Nephron (organoid): ENCODE data around the gene DDX23.

Source experiments
- H3K27ac Mint-ChIP-seq, 3 experiments: 2 replicates each; pipeline ENCODE4 v1.8.0; 2020; ENCODE audit warnings: mixed read lengths in 3 of 3, mild to moderate bottlenecking in 2 of 3, moderate library complexity in 1 of 3
- H3K27me3 Mint-ChIP-seq: 2 replicates; pipeline ENCODE4 v1.8.0; 2021; ENCODE audit warnings: low read depth, mild to moderate bottlenecking, moderate library complexity, mixed read lengths
- H3K36me3 Mint-ChIP-seq: 2 replicates; pipeline ENCODE4 v1.8.0; 2020; ENCODE audit warnings: low read depth, mixed read lengths
- H3K4me1 Mint-ChIP-seq: 2 replicates; pipeline ENCODE4 v1.8.0; 2020; ENCODE audit warnings: mixed read lengths
- H3K4me3 Mint-ChIP-seq, 3 experiments: 2 replicates each; pipeline ENCODE4 v1.8.0; 2020; ENCODE audit warnings: mild to moderate bottlenecking in 3 of 3, mixed read lengths in 3 of 3, moderate library complexity in 2 of 3
- H3K9me3 Mint-ChIP-seq: 2 replicates; pipeline ENCODE4 v1.8.0; 2020; ENCODE audit warnings: mixed read lengths
- CTCF ChIP-seq, 3 experiments: fragments of 200-600 bp; sonication (generic); IDR thresholded peaks; one replicate each; pipeline ENCODE4 v1.5.0; 2021; ENCODE audit warnings: antibody characterized with exemption in 3 of 3; ENCODE audit not compliant: unreplicated experiment in 3 of 3

The DDX23 gene

DNA sequence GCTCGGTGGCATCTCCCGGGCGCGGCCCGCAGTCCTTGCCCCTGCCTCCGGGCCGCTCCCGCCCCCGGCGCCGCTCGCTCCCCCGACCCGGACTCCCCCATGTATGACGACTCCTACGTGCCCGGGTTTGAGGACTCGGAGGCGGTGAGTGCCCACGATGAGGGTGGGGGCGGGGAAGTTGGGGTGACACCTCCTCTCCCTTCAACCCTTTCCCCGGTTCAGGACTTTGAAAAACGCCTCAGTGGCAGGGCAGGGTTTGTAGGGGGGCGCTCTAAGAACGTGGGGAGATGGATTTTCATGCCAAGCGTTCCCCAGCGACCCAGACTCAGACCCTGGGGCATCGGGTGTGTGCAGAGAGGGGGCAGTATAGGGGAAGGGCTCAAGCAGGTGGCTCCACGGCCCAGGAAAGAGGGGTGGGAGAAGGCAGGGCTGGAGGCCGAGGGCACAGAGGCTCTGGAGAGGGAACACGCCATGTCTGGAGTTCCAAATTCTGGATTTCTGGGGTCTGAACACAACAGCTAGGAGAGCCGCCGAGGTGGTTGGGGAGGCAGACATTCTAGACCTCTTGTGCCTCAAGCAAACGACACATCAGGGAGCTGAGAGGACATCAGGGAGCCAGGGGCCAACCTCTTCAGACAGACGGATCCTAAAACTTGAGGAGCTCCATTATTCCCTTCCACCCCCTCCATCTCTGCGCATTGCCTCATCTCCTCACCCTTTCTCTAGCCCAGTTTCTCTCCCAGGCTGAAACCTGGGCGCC is 33.0 kb downstream of the DDX23 start:
- peak overlapping the region; percentile 87 to 91 (median 91) for H3K4me3 Mint-ChIP-seq

GRCh38 chr12:48817873-48818830 is 33.8 kb downstream of the DDX23 start, which contains the start of gene CACNB3:
Gene CACNB3, plus strand, starts transcription at chr12:48818496. Its CDS starts 434 bp downstream, at chr12:48818930.
- Mint-ChIP-seq H3K27me3 (peaks cover 6% of the 10 kb centered on the region), H3K4me1 (peaks cover 60% of the 10 kb centered on the region), H3K4me3 (peak within 1 kb of the TSS; percentile 91), H3K9me3 (no peaks in the 10 kb centered on the region), H3K27ac (peak within 1 kb of the TSS; percentile 78 to 85 (median 85)), H3K36me3 (peaks cover 4% of the 10 kb centered on the region)
- no peak for TF ChIP-seq CTCF (IDR thresholded peaks at IDR 0.05; ENCODE audit: unreplicated experiment in 3 of 3)

More for the DNA sequence above, 33.0 kb downstream of the DDX23 start:
- Mint-ChIP-seq H3K36me3 (peaks cover 4% of the 10 kb centered on the region), H3K27ac (peak overlapping the region; percentile 61 to 78 (median 77)), H3K9me3 (no peaks in the 10 kb centered on the region), H3K4me1 (peaks cover 53% of the 10 kb centered on the region), H3K27me3 (peaks cover 3% of the 10 kb centered on the region)
- TF ChIP-seq CTCF (IDR thresholded peaks at IDR 0.05; ENCODE audit: unreplicated experiment in 3 of 3), result no peak

- Mint-ChIP-seq H3K27me3 (peaks cover 6% of the 10 kb centered on the region), H3K9me3 (no peaks in the 10 kb centered on the region), H3K4me1 (peaks cover 63% of the 10 kb centered on the region), H3K36me3 (peaks cover 4% of the 10 kb centered on the region), H3K27ac (peak overlapping the region; percentile 66 to 97 (median 85)), H3K4me3 (peak overlapping the region; percentile 90 to 91 (median 91))
- TF ChIP-seq CTCF (IDR thresholded peaks at IDR 0.05; ENCODE audit: unreplicated experiment in 3 of 3), result no peak
Observed at GRCh38 chr12:48816143-48816854, 35.7 kb downstream of the DDX23 start.

DNA sequence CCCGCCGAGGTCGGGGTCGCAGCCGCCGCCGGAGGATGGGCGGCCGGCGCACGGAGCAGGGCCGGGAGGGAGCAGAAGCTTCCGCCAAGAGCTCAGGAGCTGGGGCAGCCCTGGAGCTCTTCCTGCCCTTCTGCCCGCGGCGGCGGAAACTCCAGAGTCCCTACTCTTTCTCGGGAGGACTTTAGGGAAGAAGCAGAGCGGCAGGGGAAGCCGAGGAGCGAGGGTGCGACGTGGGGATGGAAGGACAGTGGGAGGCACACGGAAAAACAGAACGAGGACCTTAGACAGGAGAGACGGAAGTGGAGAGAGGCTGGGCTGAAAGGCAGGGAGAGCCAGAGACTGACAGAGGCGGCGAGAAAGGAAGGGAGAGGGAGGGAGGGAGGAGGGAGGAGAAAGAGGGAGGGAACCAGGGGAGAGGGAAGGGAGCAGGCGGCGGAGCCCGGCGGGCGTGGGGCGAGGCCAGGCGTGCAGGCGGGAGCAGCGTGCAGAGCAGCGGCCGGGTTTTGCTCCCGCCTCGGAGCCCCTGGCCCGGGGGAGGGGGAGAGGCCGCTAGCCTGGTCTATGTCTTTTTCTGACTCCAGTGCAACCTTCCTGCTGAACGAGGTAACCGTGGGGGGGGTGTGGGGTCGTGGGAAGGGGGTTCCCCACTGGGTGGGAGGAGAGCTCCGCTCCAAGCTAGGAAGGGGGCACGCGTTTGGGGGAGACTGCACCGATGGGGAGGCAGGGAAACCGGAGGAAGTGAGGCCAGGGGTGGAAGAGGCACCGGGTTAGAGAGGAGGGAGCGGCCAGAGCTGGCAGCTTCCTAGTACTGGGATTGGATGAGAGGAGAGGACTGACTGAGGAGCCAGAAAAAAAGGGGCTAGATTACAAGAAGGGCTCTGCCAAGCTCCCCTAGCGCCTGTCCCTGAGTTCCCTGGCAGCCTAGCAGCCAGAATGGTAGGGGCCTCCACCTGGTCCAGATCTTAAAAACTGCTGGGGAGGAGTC is 36.5 kb downstream of the DDX23 start:
- Mint-ChIP-seq H3K36me3 (peaks cover 4% of the 10 kb centered on the region), H3K27me3 (peaks cover 6% of the 10 kb centered on the region), H3K9me3 (no peaks in the 10 kb centered on the region), H3K4me3 (peak overlapping the region; percentile 90 to 91 (median 91)), H3K4me1 (peaks cover 70% of the 10 kb centered on the region), H3K27ac (peak overlapping the region; percentile 85 to 97 (median 92))
- no peak for TF ChIP-seq CTCF (IDR thresholded peaks at IDR 0.05; ENCODE audit: unreplicated experiment in 3 of 3)
